Measurements from ENCODE around the gene CYB561D1.

Gene CYB561D1

GRCh38 chr1:109501644-109502363 lies 7.9 kb downstream of the CYB561D1 start:
- Histone ChIP-seq H3K9me3 (no peaks in the 10 kb centered on the region), H3K4me1 (no peaks in the 10 kb centered on the region; the same call in 1 of the 2 replicates), H3K27me3 (no peaks in the 10 kb centered on the region), H3K4me3 (ENCODE audit: low read depth, low read length) (no peak overlapping the region), H3K36me3 (no peaks in the 10 kb centered on the region)
- TF ChIP-seq CTCF (IDR thresholded peaks at IDR 0.05; ENCODE audit: low read depth, low read length): no peak
- no peak for DNase-seq

GRCh38 chr1:109502364-109502851 lies 8.5 kb downstream of the CYB561D1 start:
- no peaks in the 10 kb centered on the region for H3K27me3 ChIP-seq
- H3K9me3 ChIP-seq: no peaks in the 10 kb centered on the region
- no peaks in the 10 kb centered on the region for H3K36me3 ChIP-seq
- TF ChIP-seq CTCF (IDR thresholded peaks at IDR 0.05; ENCODE audit: low read depth, low read length): no peak
- no peaks in the 10 kb centered on the region; the same call in 1 of the 2 replicates for H3K4me1 ChIP-seq
- no peak for DNase-seq
- H3K4me3 ChIP-seq (ENCODE audit: low read depth, low read length): no peak overlapping the region

GRCh38 chr1:109503935-109504334 lies 10.0 kb downstream of the CYB561D1 start:
- DNase-seq: no peak
- Histone ChIP-seq H3K4me3 (ENCODE audit: low read depth, low read length) (no peak overlapping the region), H3K27me3 (no peaks in the 10 kb centered on the region), H3K9me3 (no peaks in the 10 kb centered on the region), H3K4me1 (no peaks in the 10 kb centered on the region), H3K36me3 (no peaks in the 10 kb centered on the region)
- no peak for TF ChIP-seq CTCF (IDR thresholded peaks at IDR 0.05; ENCODE audit: low read depth, low read length)

GRCh38 chr1:109504974-109505373 lies 11.1 kb downstream of the CYB561D1 start:
- H3K36me3 ChIP-seq: no peaks in the 10 kb centered on the region
- no peak for DNase-seq
- no peaks in the 10 kb centered on the region for H3K4me1 ChIP-seq
- H3K4me3 ChIP-seq (ENCODE audit: low read depth, low read length): no peak overlapping the region
- no peak for TF ChIP-seq CTCF (IDR thresholded peaks at IDR 0.05; ENCODE audit: low read depth, low read length)
- H3K27me3 ChIP-seq: peaks cover 4% of the 10 kb centered on the region; the same call in 1 of the 2 replicates
- no peaks in the 10 kb centered on the region for H3K9me3 ChIP-seq

- no peaks in the 10 kb centered on the region for H3K4me1 ChIP-seq
- DNase-seq: no peak
- H3K9me3 ChIP-seq: no peaks in the 10 kb centered on the region
- H3K4me3 ChIP-seq (ENCODE audit: low read depth, low read length): no peak overlapping the region
- no peak for TF ChIP-seq CTCF (IDR thresholded peaks at IDR 0.05; ENCODE audit: low read depth, low read length)
- H3K27me3 ChIP-seq: peaks cover 4% of the 10 kb centered on the region; the same call in 1 of the 2 replicates
- no peaks in the 10 kb centered on the region for H3K36me3 ChIP-seq
Observed at GRCh38 chr1:109508001-109508872, 14.3 kb downstream of the CYB561D1 start.
